ENCODE data around the gene MTA2.
A peak's percentile ranks its signal among the peaks of the same experiment; 100 is the strongest.
"Not testable (repeated sequence)": the region's sequence is repeated elsewhere in the genome, so short reads cannot be mapped to it uniquely, and the experiment has no call there.

The MTA2 gene

GRCh38 chr11:62601372-62602140 lies at the start of gene MTA2:
TSS of gene MTA2 (minus strand) at chr11:62601865. CDS start at chr11:62601450, 415 bp downstream.
- peak; percentile 99 for DNase-seq

- DNase-seq: not testable (repeated sequence)
Measured at GRCh38 chr11:62650283-62650682, 48.6 kb upstream of the MTA2 start.

GRCh38 chr11:62649486-62649885 lies 47.8 kb upstream of the MTA2 start:
- no peak for DNase-seq

- DNase-seq: no peak
Measured at GRCh38 chr11:62648967-62649364, 47.3 kb upstream of the MTA2 start.

- DNase-seq: no peak
Measured at GRCh38 chr11:62648185-62648966, 46.7 kb upstream of the MTA2 start.

GRCh38 chr11:62647609-62648005 lies 45.9 kb upstream of the MTA2 start:
- no peak for DNase-seq

- no peak for DNase-seq
Measured at GRCh38 chr11:62646825-62647608, 45.4 kb upstream of the MTA2 start.

- DNase-seq: peak; percentile 99
Measured at GRCh38 chr11:62645946-62646824, 44.5 kb upstream of the MTA2 start, which contains the start of gene GANAB. TSS of gene GANAB (minus strand) at chr11:62646613. CDS start at chr11:62646599, 14 bp downstream.

- no peak for DNase-seq
Measured at GRCh38 chr11:62645671-62645945, 43.9 kb upstream of the MTA2 start.

- DNase-seq: no peak
Measured at GRCh38 chr11:62644220-62644619, 42.6 kb upstream of the MTA2 start.

GRCh38 chr11:62632492-62632891 lies 30.8 kb upstream of the MTA2 start:
- DNase-seq: no peak

- DNase-seq: no peak
Measured at GRCh38 chr11:62627713-62628112, 26.0 kb upstream of the MTA2 start.

GRCh38 chr11:62622476-62623089 lies 20.9 kb upstream of the MTA2 start:
- DNase-seq: no peak

GRCh38 chr11:62621567-62622470 lies 20.2 kb upstream of the MTA2 start, which contains the start of gene B3GAT3:
TSS of gene B3GAT3 (minus strand) at chr11:62621986. CDS start at chr11:62621947, 39 bp downstream.
- peak; percentile 94 for DNase-seq

- DNase-seq: no peak
Measured at GRCh38 chr11:62621027-62621566, 19.4 kb upstream of the MTA2 start.

GRCh38 chr11:62616957-62617356 lies 15.3 kb upstream of the MTA2 start:
- DNase-seq: not testable (repeated sequence)

GRCh38 chr11:62615521-62615920 lies 13.9 kb upstream of the MTA2 start:
- no peak for DNase-seq

GRCh38 chr11:62614275-62614674 lies 12.6 kb upstream of the MTA2 start:
- DNase-seq: peak; percentile 56

GRCh38 chr11:62613291-62613778 lies 11.7 kb upstream of the MTA2 start:
- DNase-seq: no peak

All from stimulated activated CD4-positive, alpha-beta T cell treated with anti-CD3 and anti-CD28 coated beads, Interleukin-12 subunit alpha, Interleukin-12 subunit beta, amount 100 ng/mL, for 4 hours (primary cell).